LNCAP (cell line): ENCODE measurements around the gene PMM2.

Source experiments
- CTCF ChIP-seq: fragments of 450-650 bp; IDR thresholded peaks from 2 replicates; pipeline ENCODE4 v1.5.1; 2017; ENCODE audit warnings: mild to moderate bottlenecking

PMM2 gene

GRCh38 chr16:8773537-8773936 is 24.1 kb upstream of the PMM2 start:
- TF ChIP-seq CTCF: no peak

- TF ChIP-seq CTCF: no peak
Measured at GRCh38 chr16:8774208-8774607, 23.4 kb upstream of the PMM2 start.

- TF ChIP-seq CTCF: no peak
Measured at GRCh38 chr16:8775359-8775758, 22.3 kb upstream of the PMM2 start.

GRCh38 chr16:8776129-8776584 is 21.5 kb upstream of the PMM2 start:
- TF ChIP-seq CTCF: no peak

- TF ChIP-seq CTCF: no peak
Measured at GRCh38 chr16:8777217-8777616, 20.4 kb upstream of the PMM2 start.

GRCh38 chr16:8781797-8782196 is 15.8 kb upstream of the PMM2 start:
- TF ChIP-seq CTCF: no peak

- TF ChIP-seq CTCF: no peak
Measured at GRCh38 chr16:8782673-8783072, 15.0 kb upstream of the PMM2 start.

GRCh38 chr16:8785408-8785807 is 12.2 kb upstream of the PMM2 start:
- no peak for TF ChIP-seq CTCF
